H9 (cell line): ENCODE results near the gene GNG11. TPM values are rescaled to one million over a fixed set of nuclear protein-coding genes. Genes with fewer than 3 reads are reported as not detected.

Experiments
- DNase-seq: peaks from one replicate; pipeline ENCODE4 v3.0.0-alpha.2; 2017
- H2AFZ ChIP-seq: one replicate; pipeline ENCODE4 v1.6.1; 2013; ENCODE audit warnings: mild to moderate bottlenecking, low read length, control low read depth, moderate library complexity
- H2AK5ac ChIP-seq: 2 replicates; pipeline ENCODE4 v1.6.1; 2013; ENCODE audit warnings: low read length, control low read depth, mixed read lengths; ENCODE audit not compliant: insufficient read length
- H2BK120ac ChIP-seq: one replicate; pipeline ENCODE4 v1.6.1; 2013; ENCODE audit warnings: low read depth, mild to moderate bottlenecking, low read length, control low read depth, inconsistent platforms; ENCODE audit not compliant: poor library complexity, severe bottlenecking
- H2BK12ac ChIP-seq: 2 replicates; pipeline ENCODE4 v1.6.1; 2013; ENCODE audit warnings: low read length, control low read depth, mixed read lengths, low read depth; ENCODE audit not compliant: insufficient read length
- H2BK15ac ChIP-seq: 2 replicates; pipeline ENCODE4 v1.6.1; 2013; ENCODE audit warnings: low read depth, low read length, control low read depth
- H2BK20ac ChIP-seq: one replicate; pipeline ENCODE4 v1.6.1; 2013; ENCODE audit warnings: low read depth, mild to moderate bottlenecking, low read length, control low read depth, inconsistent platforms; ENCODE audit not compliant: poor library complexity, severe bottlenecking
- H2BK5ac ChIP-seq: 2 replicates; pipeline ENCODE4 v1.6.1; 2013; ENCODE audit warnings: low read length, control low read depth, mixed read lengths; ENCODE audit not compliant: insufficient read length
- H3K14ac ChIP-seq: 2 replicates; pipeline ENCODE4 v1.6.1; 2013; ENCODE audit warnings: low read length, control low read depth; ENCODE audit not compliant: insufficient read depth
- H3K18ac ChIP-seq: 2 replicates; pipeline ENCODE4 v1.6.1; 2013; ENCODE audit warnings: low read depth, mild to moderate bottlenecking, mixed read lengths, low read length, control low read depth; ENCODE audit not compliant: insufficient read length
- H3K23ac ChIP-seq: 2 replicates; pipeline ENCODE4 v1.6.1; 2013; ENCODE audit warnings: low read length, control low read depth, mixed read lengths, low read depth; ENCODE audit not compliant: insufficient read length
- H3K23me2 ChIP-seq: 2 replicates; pipeline ENCODE4 v1.6.1; 2013; ENCODE audit warnings: low read depth, mild to moderate bottlenecking, mixed read lengths, low read length, control low read depth; ENCODE audit not compliant: insufficient read length, poor library complexity, severe bottlenecking
- H3K27ac ChIP-seq: 2 replicates; pipeline ENCODE4 v1.5.1; 2013; ENCODE audit warnings: low read length, control low read depth, mixed read lengths, low read depth; ENCODE audit not compliant: insufficient read length
- H3K27me3 ChIP-seq: 2 replicates; pipeline ENCODE4 v1.6.1; 2013; ENCODE audit warnings: low read length, control low read depth, inconsistent platforms; ENCODE audit not compliant: insufficient read depth
- H3K4ac ChIP-seq: 2 replicates; pipeline ENCODE4 v1.6.1; 2013; ENCODE audit warnings: low read depth, mild to moderate bottlenecking, control low read depth, inconsistent platforms, low read length, moderate library complexity
- H3K4me1 ChIP-seq: 2 replicates; pipeline ENCODE4 v1.6.1; 2013; ENCODE audit warnings: low read length, control low read depth, inconsistent platforms; ENCODE audit not compliant: insufficient read depth
- H3K4me2 ChIP-seq: 2 replicates; pipeline ENCODE4 v1.6.1; 2013; ENCODE audit warnings: low read length, control low read depth, mixed read lengths; ENCODE audit not compliant: insufficient read length, insufficient read depth
- H3K56ac ChIP-seq: 2 replicates; pipeline ENCODE4 v1.6.1; 2013; ENCODE audit warnings: low read depth, mild to moderate bottlenecking, mixed read lengths, low read length, control low read depth; ENCODE audit not compliant: insufficient read length
- H3K79me1 ChIP-seq: 2 replicates; pipeline ENCODE4 v1.6.1; 2013; ENCODE audit warnings: low read depth, mild to moderate bottlenecking, moderate library complexity, low read length, control low read depth, inconsistent platforms; ENCODE audit not compliant: insufficient read depth, poor library complexity, severe bottlenecking
- H3K79me2 ChIP-seq: 2 replicates; pipeline ENCODE4 v1.6.1; 2013; ENCODE audit warnings: low read length, control low read depth, inconsistent platforms; ENCODE audit not compliant: insufficient read depth
- H3K9ac ChIP-seq: 2 replicates; pipeline ENCODE4 v1.6.1; 2013; ENCODE audit warnings: low read length, control low read depth, mixed read lengths; ENCODE audit not compliant: insufficient read length; ENCODE audit errors: extremely low read depth
- H3K9me3 ChIP-seq: one replicate; pipeline ENCODE4 v1.6.1; 2013; ENCODE audit warnings: low read depth, low read length, inconsistent platforms; ENCODE audit not compliant: control insufficient read depth
- H3T11ph ChIP-seq: one replicate; pipeline ENCODE4 v1.6.1; 2013; ENCODE audit warnings: mild to moderate bottlenecking, low read length, control low read depth, inconsistent platforms
- H4K20me1 ChIP-seq: one replicate; pipeline ENCODE4 v1.6.1; 2013; ENCODE audit not compliant: control insufficient read depth, insufficient read length, insufficient read depth
- H4K5ac ChIP-seq: 2 replicates; pipeline ENCODE4 v1.6.1; 2013; ENCODE audit warnings: low read depth, mild to moderate bottlenecking, mixed read lengths, low read length, control low read depth; ENCODE audit not compliant: insufficient read length
- H4K8ac ChIP-seq: replicated peaks from 2 replicates; pipeline ENCODE4 v1.6.1; 2013; ENCODE audit warnings: low read length, control low read depth, mixed read lengths, low read depth; ENCODE audit not compliant: insufficient read length
- H4K91ac ChIP-seq: 2 replicates; pipeline ENCODE4 v1.6.1; 2013; ENCODE audit warnings: low read depth, mild to moderate bottlenecking, moderate library complexity, mixed read lengths, low read length, control low read depth; ENCODE audit not compliant: insufficient read length
- H3K27ac Mint-ChIP-seq, 3 experiments: 2 replicates in 2 of 3; 3 replicates in 1 of 3; pipeline ENCODE4 v1.8.0; 2020 to 2021; ENCODE audit warnings: mixed read lengths in 3 of 3, mild to moderate bottlenecking in 1 of 3, moderate library complexity in 1 of 3
- H3K27me3 Mint-ChIP-seq: 2 replicates; pipeline ENCODE4 v1.8.0; 2021; ENCODE audit warnings: low read depth, mild to moderate bottlenecking, moderate library complexity, mixed read lengths
- H3K36me3 Mint-ChIP-seq, 3 experiments: 2 replicates in 2 of 3; 3 replicates in 1 of 3; pipeline ENCODE4 v1.8.0; 2020 to 2021; ENCODE audit warnings: low read depth in 3 of 3, mixed read lengths in 3 of 3; ENCODE audit not compliant: insufficient read depth in 1 of 3
- H3K4me1 Mint-ChIP-seq, 2 experiments: 2 replicates each; pipeline ENCODE4 v1.8.0; 2020; ENCODE audit warnings: mixed read lengths in 2 of 2
- H3K4me3 Mint-ChIP-seq, 2 experiments: 2 replicates in 1 of 2; 3 replicates in 1 of 2; pipeline ENCODE4 v1.8.0; 2020 to 2021; ENCODE audit warnings: mild to moderate bottlenecking in 2 of 2, mixed read lengths in 2 of 2, moderate library complexity in 1 of 2
- H3K9me3 Mint-ChIP-seq, 2 experiments: 2 replicates in 1 of 2; 3 replicates in 1 of 2; pipeline ENCODE4 v1.8.0; 2020; ENCODE audit warnings: mild to moderate bottlenecking in 2 of 2, mixed read lengths in 2 of 2, moderate library complexity in 1 of 2
- CTCF ChIP-seq: fragments of 200-600 bp; sonication (generic); conservative IDR thresholded peaks from 3 replicates; pipeline ENCODE4 v1.8.0; 2021; ENCODE audit warnings: antibody characterized with exemption, mild to moderate bottlenecking
- WGBS: extraction: QIAGEN DNeasy Blood & Tissue Kit; methylation state at CpG from one replicate; pipeline ENCODE4 v1.1.7; 2013; ENCODE audit warnings: missing lambda C conversion rate, low lambda C conversion rate, mixed read lengths; ENCODE audit not compliant: insufficient read length; ENCODE audit errors: extremely low coverage; 5-methylcytosine and 5-hydroxymethylcytosine counted together
- total RNA-seq: library from RNA; stranded (reverse); gene quantifications from 2 replicates; pipeline ENCODE4 v1.2.1, GENCODE V29; 2021

GNG11 gene
- total RNA-seq, 1 experiment from 2014 or later, result 0.68 TPM

- Histone ChIP-seq H2BK15ac (no peak overlapping the region), H2BK5ac (no peak overlapping the region), H3K4me1 (no peaks in the 10 kb centered on the region), H3K23me2 (no peaks in the 10 kb centered on the region), H3K4me2 (no peak overlapping the region), H3K79me1 (no peaks in the 10 kb centered on the region), H4K5ac (no peak overlapping the region), H3K14ac (no peak overlapping the region), H3K79me2 (no peaks in the 10 kb centered on the region), H3K4ac (no peak overlapping the region), H4K20me1 (no peaks in the 10 kb centered on the region), H3T11ph (no peak overlapping the region), H2AK5ac (no peak overlapping the region), H3K23ac (no peak overlapping the region), H3K56ac (no peak overlapping the region), H2AFZ (no peak overlapping the region), H3K27ac (no peak overlapping the region), H3K18ac (no peak overlapping the region), H2BK12ac (no peak overlapping the region), H3K9me3 (peaks cover 8% of the 10 kb centered on the region), H3K27me3 (no peaks in the 10 kb centered on the region), H4K91ac (no peak overlapping the region), H2BK120ac (no peak overlapping the region), H3K9ac (no peak overlapping the region), H2BK20ac (no peak overlapping the region), H4K8ac (no peak overlapping the region)
- H3K27me3 Mint-ChIP-seq, result no peaks in the 10 kb centered on the region
- TF ChIP-seq CTCF, result no peak
- H3K9me3 Mint-ChIP-seq, result peaks cover 15 to 20% of the 10 kb centered on the region in 2 experiments; a peak in 4 of 5 replicates
- DNase-seq, result peak; percentile 55
- H3K4me1 Mint-ChIP-seq, result peaks cover 7 to 8% of the 10 kb centered on the region in 2 experiments
- peak overlapping the region in 2 of 3 experiments; percentile 7 to 33; a peak in 2 of 7 replicates for H3K27ac Mint-ChIP-seq
- no peak overlapping the region for H3K4me3 Mint-ChIP-seq
- peaks cover 15 to 17% (median 17%) of the 10 kb centered on the region in 3 experiments for H3K36me3 Mint-ChIP-seq
- no CpG with 5 or more reads among the region's 1 CpG for WGBS
Observed at GRCh38 chr7:93873998-93874574, 47.4 kb upstream of the GNG11 start.
